GM19035 (cell line): ENCODE data around the gene CPT1B.
"Not testable (repeated sequence)": the region's sequence is repeated elsewhere in the genome, so short reads cannot be mapped to it uniquely, and the experiment has no call there.

Source experiments
- ATAC-seq: cut with Tn5 transposase; IDR thresholded peaks from one replicate; pipeline ENCODE4 v1.9.1; 2021; ENCODE audit not compliant: unreplicated experiment

Gene CPT1B

GRCh38 chr22:50610041-50610451 is 31.8 kb upstream of the CPT1B start:
- no peak for ATAC-seq

GRCh38 chr22:50609599-50609998 is 31.4 kb upstream of the CPT1B start:
- no peak for ATAC-seq

- no peak for ATAC-seq
Observed at GRCh38 chr22:50608996-50609395, 30.8 kb upstream of the CPT1B start.

- not testable (repeated sequence) for ATAC-seq
Observed at GRCh38 chr22:50608058-50608840, 30.0 kb upstream of the CPT1B start.

DNA sequence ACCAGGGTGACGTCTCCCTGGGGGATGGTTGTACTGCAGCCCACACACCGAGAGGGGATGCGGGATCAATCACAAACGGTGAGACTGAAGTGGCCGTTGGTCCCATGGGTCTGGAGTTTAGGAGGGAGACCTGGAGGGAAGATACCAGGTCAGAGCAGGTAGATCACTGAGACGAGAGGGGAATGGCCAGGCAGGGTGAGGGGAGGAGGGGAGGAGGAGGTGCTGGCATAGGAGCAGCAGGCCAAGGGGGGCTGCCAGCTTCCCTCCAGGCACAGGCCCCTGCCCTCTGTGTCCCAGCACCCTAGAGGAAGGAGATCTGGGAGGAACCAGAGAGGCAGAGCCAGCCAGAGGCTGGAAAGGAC is 29.4 kb upstream of the CPT1B start:
- no peak for ATAC-seq

- ATAC-seq: no peak
Observed at GRCh38 chr22:50606946-50607658, 28.9 kb upstream of the CPT1B start.

- ATAC-seq: no peak
Observed at GRCh38 chr22:50606165-50606945, 28.1 kb upstream of the CPT1B start.

DNA sequence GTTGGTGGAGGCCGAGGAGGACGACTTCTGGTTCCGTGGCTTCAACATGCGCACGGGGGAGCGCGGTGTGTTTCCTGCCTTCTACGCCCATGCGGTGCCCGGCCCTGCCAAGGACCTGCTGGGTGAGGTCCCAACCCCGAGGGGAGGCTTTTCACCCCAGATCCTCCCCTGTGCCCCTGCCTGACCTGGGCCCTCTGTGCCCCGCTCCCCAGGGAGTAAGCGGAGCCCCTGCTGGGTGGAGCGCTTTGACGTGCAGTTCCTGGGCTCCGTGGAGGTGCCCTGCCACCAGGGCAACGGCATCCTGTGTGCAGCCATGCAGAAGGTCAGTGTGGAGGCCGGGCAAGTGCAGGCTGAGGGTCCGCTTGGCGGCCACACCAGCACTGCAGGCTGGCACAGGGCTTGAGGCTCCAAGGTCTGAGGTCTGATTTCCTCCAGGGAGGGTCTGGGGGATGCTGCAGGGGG is 27.4 kb upstream of the CPT1B start:
- ATAC-seq: no peak

GRCh38 chr22:50605002-50605612 is 26.9 kb upstream of the CPT1B start:
- ATAC-seq: no peak

GRCh38 chr22:50604256-50605001 is 26.2 kb upstream of the CPT1B start:
- no peak for ATAC-seq

DNA sequence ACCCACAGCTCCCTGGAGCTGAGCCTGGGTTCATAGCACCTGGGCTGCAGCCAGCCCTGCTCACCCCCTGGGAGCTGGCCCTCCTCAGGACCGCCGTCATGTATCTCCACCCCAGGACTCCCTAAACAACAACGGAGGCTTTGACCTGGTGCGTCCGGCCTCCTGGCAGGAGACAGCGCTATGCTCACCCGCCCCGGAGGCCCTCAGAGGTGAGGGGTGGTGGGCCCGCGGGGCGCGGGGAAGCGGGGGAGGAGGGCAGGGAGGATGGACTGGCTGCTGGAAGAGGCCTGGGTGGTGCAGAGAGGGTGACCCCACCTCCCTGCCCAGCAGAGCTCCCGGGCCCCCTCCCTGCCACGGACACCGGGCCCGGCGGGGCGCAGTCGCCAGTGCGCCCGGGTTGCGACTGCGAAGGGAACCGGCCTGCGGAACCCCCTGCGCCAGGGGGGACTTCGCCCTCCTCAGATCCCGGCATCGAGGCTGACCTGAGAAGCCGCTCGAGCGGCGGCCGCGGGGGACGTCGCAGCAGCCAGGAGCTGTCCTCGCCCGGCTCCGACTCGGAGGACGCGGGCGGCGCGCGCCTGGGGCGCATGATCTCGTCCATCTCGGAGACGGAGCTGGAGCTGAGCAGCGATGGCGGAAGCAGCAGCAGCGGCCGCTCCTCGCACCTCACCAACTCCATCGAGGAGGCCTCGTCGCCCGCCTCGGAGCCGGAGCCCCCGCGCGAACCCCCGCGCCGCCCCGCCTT is 25.5 kb upstream of the CPT1B start:
- no peak for ATAC-seq

- no peak for ATAC-seq
Observed at GRCh38 chr22:50602338-50602700, 24.1 kb upstream of the CPT1B start.

DNA sequence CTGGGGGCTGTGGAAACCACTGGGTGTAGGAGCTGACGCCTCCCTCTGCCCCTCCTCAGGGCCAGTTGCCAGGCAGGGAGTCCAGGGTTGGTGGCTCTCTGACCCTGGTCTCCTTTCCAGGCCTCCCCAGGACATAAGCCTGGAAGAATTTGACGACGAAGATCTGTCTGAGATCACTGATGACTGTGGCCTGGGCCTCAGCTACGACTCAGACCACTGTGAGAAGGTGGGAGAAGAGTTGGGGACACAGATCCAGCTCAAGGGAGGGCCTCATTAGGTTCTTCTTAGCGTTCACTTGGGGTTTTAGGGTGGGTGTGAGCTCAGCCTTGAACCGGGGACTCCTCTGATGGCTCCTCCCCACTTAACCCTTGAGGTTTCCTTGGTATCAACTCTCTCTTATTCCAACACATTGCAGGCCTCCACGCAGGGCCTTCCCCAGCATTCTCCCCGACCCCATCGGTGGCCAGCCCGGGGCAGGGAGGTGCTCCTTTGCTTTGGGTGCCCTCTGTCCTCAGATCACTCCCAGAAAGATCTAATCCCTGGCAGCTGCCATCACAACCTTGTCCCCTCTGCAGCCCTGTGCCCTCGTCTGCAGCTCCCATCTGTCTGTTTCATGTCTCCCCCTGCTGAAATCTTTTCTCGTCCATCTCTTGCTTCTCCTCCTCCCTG is 23.6 kb upstream of the CPT1B start:
- ATAC-seq: no peak

DNA sequence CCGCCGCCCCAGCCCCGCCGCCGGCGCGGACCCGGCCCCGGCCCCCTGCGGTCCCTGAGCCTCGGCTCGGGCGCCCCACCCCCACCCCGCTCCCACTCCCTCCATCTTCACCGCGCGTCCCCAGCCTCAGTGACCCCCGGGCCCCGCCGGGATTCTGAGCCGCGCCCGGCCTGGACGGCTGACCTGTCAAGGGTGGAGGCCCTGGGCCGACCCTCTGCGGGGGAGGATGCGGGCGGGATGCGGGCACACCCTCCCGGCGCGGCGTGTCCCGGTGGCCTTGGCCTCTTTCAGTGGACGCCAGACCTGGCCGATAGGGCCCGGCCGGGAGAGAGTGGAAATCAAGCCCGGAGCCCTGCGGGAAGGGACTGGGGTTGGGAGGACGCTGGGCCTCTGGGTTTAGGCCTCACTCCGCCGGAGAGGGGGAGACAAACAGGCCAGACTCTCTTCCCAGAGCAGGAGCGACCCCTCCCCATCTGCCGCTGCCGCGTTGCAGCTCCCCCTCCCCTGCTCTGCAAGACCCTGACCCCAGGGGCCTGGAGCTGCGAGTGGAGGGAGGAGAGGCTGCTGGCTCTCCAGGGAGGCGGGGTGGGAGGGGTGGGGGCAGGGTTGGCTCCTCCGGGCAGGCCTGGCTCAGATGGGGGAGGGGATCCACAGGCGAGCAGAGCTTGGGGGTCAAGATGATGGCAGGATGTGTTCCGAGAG is 22.9 kb upstream of the CPT1B start:
- ATAC-seq: no peak

- ATAC-seq: no peak
Observed at GRCh38 chr22:50600538-50600937, 22.3 kb upstream of the CPT1B start, which contains the start of gene MAPK8IP2. MAPK8IP2 (plus strand) TSS chr22:50600793; CDS start chr22:50600819, 26 bp downstream.

- ATAC-seq: no peak
Observed at GRCh38 chr22:50599816-50600455, 21.7 kb upstream of the CPT1B start.

DNA sequence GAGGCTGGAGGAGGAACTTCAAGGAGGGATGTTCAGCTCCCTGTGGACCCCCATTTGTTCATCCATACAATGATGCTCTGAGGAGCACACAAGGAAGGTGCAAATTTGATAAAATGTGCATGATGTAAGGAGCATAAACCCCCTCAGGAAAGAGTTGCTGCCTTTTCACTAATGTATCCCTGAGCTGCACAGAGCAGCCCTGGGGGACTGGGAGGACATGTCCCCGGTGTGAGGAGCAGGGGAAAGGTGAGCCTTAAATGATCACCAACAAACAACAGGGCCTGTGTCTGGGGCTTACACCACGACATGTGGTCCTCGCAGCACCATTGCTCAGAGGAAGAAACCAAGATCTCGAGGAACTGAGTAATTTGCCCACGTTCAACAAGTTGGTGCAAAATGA is 18.9 kb upstream of the CPT1B start:
- ATAC-seq: no peak

DNA sequence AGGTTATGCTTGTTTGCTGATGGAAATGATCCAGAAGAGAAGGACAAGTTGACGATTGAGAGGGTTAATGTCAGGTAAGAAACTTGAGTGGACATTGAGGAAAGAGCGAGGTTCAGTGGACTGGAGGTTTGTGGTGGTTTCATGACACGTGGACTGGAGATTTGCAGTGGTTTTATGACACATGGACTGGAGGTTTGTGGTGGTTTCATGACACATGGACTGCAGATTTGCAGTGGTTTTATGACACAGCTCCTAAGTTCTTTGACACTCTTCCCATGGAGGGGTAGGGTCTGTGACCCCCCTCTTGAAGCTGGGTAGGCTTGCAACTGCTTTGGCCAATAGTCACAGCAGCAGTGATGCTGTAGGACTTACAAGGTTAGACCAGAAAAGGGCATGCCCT is 17.0 kb upstream of the CPT1B start:
- no peak for ATAC-seq
